Activated naive CD8-positive, alpha-beta T cell (primary cell): Measurements from ENCODE around the gene PES1.
A peak's percentile ranks its signal among the peaks of the same experiment; 100 is the strongest.
"Not testable (repeated sequence)": the region's sequence is repeated elsewhere in the genome, so short reads cannot be mapped to it uniquely, and the experiment has no call there.

ENCODE experiments used
- H3K27ac Mint-ChIP-seq: one replicate; pipeline ENCODE4 v1.8.0; 2021; ENCODE audit warnings: mixed read lengths
- H3K27me3 Mint-ChIP-seq: one replicate; pipeline ENCODE4 v1.8.0; 2021; ENCODE audit warnings: mixed read lengths
- H3K36me3 Mint-ChIP-seq: one replicate; pipeline ENCODE4 v1.8.0; 2021; ENCODE audit warnings: mixed read lengths
- H3K4me1 Mint-ChIP-seq: one replicate; pipeline ENCODE4 v1.8.0; 2021; ENCODE audit warnings: low read depth, mixed read lengths
- H3K4me3 Mint-ChIP-seq: one replicate; pipeline ENCODE4 v1.8.0; 2021; ENCODE audit warnings: mild to moderate bottlenecking, mixed read lengths
- H3K9me3 Mint-ChIP-seq: one replicate; pipeline ENCODE4 v1.8.0; 2021; ENCODE audit warnings: low read depth, mixed read lengths

PES1 gene

GRCh38 chr22:30573594-30574094 is 18.1 kb downstream of the PES1 start:
- Mint-ChIP-seq H3K4me1 (peaks cover 9% of the 10 kb centered on the region), H3K4me3 (no peak overlapping the region), H3K27me3 (no peaks in the 10 kb centered on the region), H3K9me3 (no peaks in the 10 kb centered on the region), H3K27ac (no peak overlapping the region), H3K36me3 (peaks cover 10% of the 10 kb centered on the region)

- H3K36me3 Mint-ChIP-seq: peaks cover 10% of the 10 kb centered on the region
- H3K27ac Mint-ChIP-seq: no peak overlapping the region
- no peak overlapping the region for H3K4me3 Mint-ChIP-seq
- no peaks in the 10 kb centered on the region for H3K27me3 Mint-ChIP-seq
- no peaks in the 10 kb centered on the region for H3K9me3 Mint-ChIP-seq
- peaks cover 9% of the 10 kb centered on the region for H3K4me1 Mint-ChIP-seq
Observed at GRCh38 chr22:30572840-30573593, 18.7 kb downstream of the PES1 start.

GRCh38 chr22:30572210-30572609 is 19.5 kb downstream of the PES1 start:
- H3K36me3 Mint-ChIP-seq: peaks cover 10% of the 10 kb centered on the region
- peaks cover 9% of the 10 kb centered on the region for H3K4me1 Mint-ChIP-seq
- H3K27ac Mint-ChIP-seq: peak overlapping the region; percentile 28
- H3K27me3 Mint-ChIP-seq: no peaks in the 10 kb centered on the region
- H3K4me3 Mint-ChIP-seq: no peak overlapping the region
- no peaks in the 10 kb centered on the region for H3K9me3 Mint-ChIP-seq

GRCh38 chr22:30569674-30570202 is 22.0 kb downstream of the PES1 start:
- Mint-ChIP-seq H3K4me1 (no peaks in the 10 kb centered on the region), H3K36me3 (no peaks in the 10 kb centered on the region), H3K27ac (no peak overlapping the region), H3K4me3 (no peak overlapping the region), H3K9me3 (no peaks in the 10 kb centered on the region), H3K27me3 (no peaks in the 10 kb centered on the region)

GRCh38 chr22:30568137-30568805 is 23.4 kb downstream of the PES1 start:
- H3K4me3 Mint-ChIP-seq: no peak overlapping the region
- H3K27me3 Mint-ChIP-seq: no peaks in the 10 kb centered on the region
- no peak overlapping the region for H3K27ac Mint-ChIP-seq
- no peaks in the 10 kb centered on the region for H3K9me3 Mint-ChIP-seq
- no peaks in the 10 kb centered on the region for H3K4me1 Mint-ChIP-seq
- H3K36me3 Mint-ChIP-seq: no peaks in the 10 kb centered on the region

- not testable (repeated sequence) for H3K27me3 Mint-ChIP-seq, H3K4me3 Mint-ChIP-seq, H3K9me3 Mint-ChIP-seq, H3K27ac Mint-ChIP-seq, H3K36me3 Mint-ChIP-seq, H3K4me1 Mint-ChIP-seq
Observed at GRCh38 chr22:30567277-30567676, 24.4 kb downstream of the PES1 start.

- Mint-ChIP-seq H3K27me3 (no peaks in the 10 kb centered on the region), H3K4me1 (no peaks in the 10 kb centered on the region), H3K9me3 (no peaks in the 10 kb centered on the region), H3K36me3 (no peaks in the 10 kb centered on the region), H3K4me3 (no peak overlapping the region), H3K27ac (no peak overlapping the region)
Observed at GRCh38 chr22:30566125-30566524, 25.6 kb downstream of the PES1 start.

- Mint-ChIP-seq H3K27me3 (no peaks in the 10 kb centered on the region), H3K4me3 (no peak overlapping the region), H3K9me3 (no peaks in the 10 kb centered on the region), H3K27ac (no peak overlapping the region), H3K36me3 (no peaks in the 10 kb centered on the region), H3K4me1 (no peaks in the 10 kb centered on the region)
Observed at GRCh38 chr22:30565341-30565740, 26.4 kb downstream of the PES1 start.

- no peaks in the 10 kb centered on the region for H3K9me3 Mint-ChIP-seq
- H3K4me3 Mint-ChIP-seq: no peak overlapping the region
- H3K4me1 Mint-ChIP-seq: no peaks in the 10 kb centered on the region
- no peaks in the 10 kb centered on the region for H3K36me3 Mint-ChIP-seq
- H3K27me3 Mint-ChIP-seq: no peaks in the 10 kb centered on the region
- no peak overlapping the region for H3K27ac Mint-ChIP-seq
Observed at GRCh38 chr22:30564761-30565119, 27.0 kb downstream of the PES1 start.

- Mint-ChIP-seq H3K9me3 (no peaks in the 10 kb centered on the region), H3K4me1 (no peaks in the 10 kb centered on the region), H3K36me3 (no peaks in the 10 kb centered on the region), H3K27ac (no peak overlapping the region), H3K4me3 (no peak overlapping the region), H3K27me3 (no peaks in the 10 kb centered on the region)
Observed at GRCh38 chr22:30564045-30564760, 27.5 kb downstream of the PES1 start.

GRCh38 chr22:30562366-30562765 is 29.3 kb downstream of the PES1 start:
- Mint-ChIP-seq H3K27me3 (no peaks in the 10 kb centered on the region), H3K4me3 (no peak overlapping the region), H3K27ac (no peak overlapping the region), H3K36me3 (no peaks in the 10 kb centered on the region), H3K4me1 (no peaks in the 10 kb centered on the region), H3K9me3 (no peaks in the 10 kb centered on the region)

- Mint-ChIP-seq H3K27me3 (no peaks in the 10 kb centered on the region), H3K4me3 (no peak overlapping the region), H3K36me3 (no peaks in the 10 kb centered on the region), H3K9me3 (no peaks in the 10 kb centered on the region), H3K27ac (no peak overlapping the region), H3K4me1 (no peaks in the 10 kb centered on the region)
Observed at GRCh38 chr22:30561402-30562189, 30.1 kb downstream of the PES1 start.

- H3K9me3 Mint-ChIP-seq, H3K27me3 Mint-ChIP-seq, H3K4me1 Mint-ChIP-seq, H3K4me3 Mint-ChIP-seq, H3K36me3 Mint-ChIP-seq, H3K27ac Mint-ChIP-seq: not testable (repeated sequence)
Observed at GRCh38 chr22:30560643-30561202, 31.0 kb downstream of the PES1 start.

- H3K27ac Mint-ChIP-seq: no peak overlapping the region
- H3K4me3 Mint-ChIP-seq: no peak overlapping the region
- H3K27me3 Mint-ChIP-seq: no peaks in the 10 kb centered on the region
- no peaks in the 10 kb centered on the region for H3K9me3 Mint-ChIP-seq
- H3K4me1 Mint-ChIP-seq: no peaks in the 10 kb centered on the region
- H3K36me3 Mint-ChIP-seq: no peaks in the 10 kb centered on the region
Observed at GRCh38 chr22:30559889-30560288, 31.8 kb downstream of the PES1 start.
